IMR-90 (cell line): Measurements from ENCODE around the gene NT5C. TPM values are rescaled to one million over a fixed set of nuclear protein-coding genes. Genes with fewer than 3 reads are reported as not detected.

Experiments used
- ATAC-seq: fragments of 200-7000 bp; cut with Tn5 transposase; 2 replicates; pipeline ENCODE4 v1.9.1; 2020; ENCODE audit warnings: low read depth, mild to moderate bottlenecking, moderate library complexity
- BruUV-seq: library from RNA; stranded (reverse); fragments of 400-500 nt; replicated peaks from 2 replicates; lab custom pipeline; 2021; lab: Mats Ljungman, UMichigan
- CTCF ChIA-PET: fragments of 300-600 bp; formaldehyde crosslinking; extraction: SDS; loops from one replicate; lab custom pipeline; 2021; ENCODE audit warnings: antibody characterized with exemption; lab: Yijun Ruan, JAX
- POLR2A ChIA-PET: fragments of 300-600 bp; sonication (Branson Sonifier 250); formaldehyde crosslinking; loops from one replicate; lab custom pipeline; 2022; ENCODE audit warnings: antibody characterized with exemption; ENCODE audit not compliant: unreplicated experiment; lab: Charles Lee
- DNase-seq: peaks from one replicate; pipeline ENCODE4 v3.0.0; 2013
- H2AFZ ChIP-seq: replicated peaks from 2 replicates; pipeline ENCODE3; 2013; ENCODE audit warnings: low read length, mild to moderate bottlenecking; ENCODE audit not compliant: poor library complexity
- H2AK5ac ChIP-seq: 2 replicates; pipeline ENCODE4 v1.6.1; 2013; ENCODE audit warnings: low read depth, low read length, inconsistent platforms
- H2AK9ac ChIP-seq: replicated peaks from 2 replicates; pipeline ENCODE3; 2013; ENCODE audit warnings: mild to moderate bottlenecking, low read depth, low read length, moderate library complexity; ENCODE audit not compliant: poor library complexity
- H2BK120ac ChIP-seq: 2 replicates; pipeline ENCODE4 v1.6.1; 2013; ENCODE audit warnings: low read depth, low read length, inconsistent platforms
- H2BK15ac ChIP-seq: 3 replicates; pipeline ENCODE4 v1.6.1; 2013; ENCODE audit warnings: low read depth, low read length, inconsistent platforms
- H2BK20ac ChIP-seq: 2 replicates; pipeline ENCODE4 v1.6.1; 2013; ENCODE audit warnings: low read depth, mild to moderate bottlenecking, inconsistent platforms, low read length, moderate library complexity
- H2BK5ac ChIP-seq: 2 replicates; pipeline ENCODE4 v1.6.1; 2013; ENCODE audit warnings: mild to moderate bottlenecking, low read depth, low read length, inconsistent platforms; ENCODE audit not compliant: poor library complexity, severe bottlenecking
- H3K14ac ChIP-seq: replicated peaks from 2 replicates; pipeline ENCODE4 v1.6.1; 2013; ENCODE audit warnings: low read depth, low read length, inconsistent platforms
- H3K18ac ChIP-seq: 2 replicates; pipeline ENCODE4 v1.6.1; 2013; ENCODE audit warnings: low read depth, low read length, control low read depth
- H3K23ac ChIP-seq: 2 replicates; pipeline ENCODE4 v1.6.1; 2013; ENCODE audit warnings: low read depth, low read length, inconsistent platforms
- H3K27ac ChIP-seq: 2 replicates; pipeline ENCODE4 v1.5.1; 2013; ENCODE audit warnings: mild to moderate bottlenecking, control low read depth, low read length; ENCODE audit not compliant: insufficient read depth
- H3K27me3 ChIP-seq: 2 replicates; pipeline ENCODE4 v1.6.1; 2013; ENCODE audit warnings: low read length; ENCODE audit not compliant: control insufficient read depth, insufficient read depth
- H3K36me3 ChIP-seq: 2 replicates; pipeline ENCODE4 v1.6.1; 2013; ENCODE audit warnings: low read length, mixed read lengths; ENCODE audit not compliant: control insufficient read depth, insufficient read depth
- H3K4ac ChIP-seq: 2 replicates; pipeline ENCODE4 v1.6.1; 2013; ENCODE audit warnings: low read depth, low read length, inconsistent platforms
- H3K4me1 ChIP-seq: 2 replicates; pipeline ENCODE4 v1.6.1; 2013; ENCODE audit warnings: low read length, mixed read lengths; ENCODE audit not compliant: control insufficient read depth, insufficient read depth
- H3K4me2 ChIP-seq: 2 replicates; pipeline ENCODE4 v1.6.1; 2013; ENCODE audit warnings: low read depth, mild to moderate bottlenecking, control low read depth, low read length, moderate library complexity
- H3K4me3 ChIP-seq: 2 replicates; pipeline ENCODE4 v1.5.1; 2013; ENCODE audit warnings: low read depth, mild to moderate bottlenecking, control low read depth, low read length, moderate library complexity; ENCODE audit not compliant: insufficient read depth
- H3K56ac ChIP-seq: 2 replicates; pipeline ENCODE4 v1.6.1; 2013; ENCODE audit warnings: low read length, inconsistent platforms; ENCODE audit not compliant: insufficient read depth; ENCODE audit errors: extremely low read depth
- H3K79me1 ChIP-seq, 2 experiments: 2 replicates each; pipeline ENCODE4 v1.6.1; 2013; ENCODE audit warnings: low read length in 2 of 2, inconsistent platforms in 1 of 2, low read depth in 1 of 2
- H3K9ac ChIP-seq: 2 replicates; pipeline ENCODE4 v1.6.1; 2013; ENCODE audit warnings: low read depth, low read length, control low read depth
- H3K9me1 ChIP-seq: 2 replicates; pipeline ENCODE4 v1.6.1; 2013; ENCODE audit warnings: low read length, inconsistent platforms; ENCODE audit not compliant: insufficient read depth
- H3K9me3 ChIP-seq: 2 replicates; pipeline ENCODE4 v1.6.1; 2013; ENCODE audit warnings: low read length; ENCODE audit not compliant: control insufficient read depth, insufficient read depth
- H4K20me1 ChIP-seq: 2 replicates; pipeline ENCODE4 v1.6.1; 2013; ENCODE audit warnings: low read length, inconsistent platforms; ENCODE audit not compliant: insufficient read depth
- H4K5ac ChIP-seq: 2 replicates; pipeline ENCODE4 v1.6.1; 2013; ENCODE audit warnings: mild to moderate bottlenecking, low read depth, low read length, control low read depth
- H4K8ac ChIP-seq, 2 experiments: 2 replicates each; pipeline ENCODE4 v1.6.1; 2013; ENCODE audit warnings: low read depth in 2 of 2, low read length in 2 of 2, control low read depth in 1 of 2, inconsistent platforms in 1 of 2
- H4K91ac ChIP-seq: 2 replicates; pipeline ENCODE4 v1.6.1; 2013; ENCODE audit warnings: low read depth, low read length, inconsistent platforms; ENCODE audit not compliant: insufficient read depth
- BHLHE40 ChIP-seq: fragments of 150-350 bp; IDR thresholded peaks from 2 replicates; pipeline ENCODE4 v1.6.1; 2016; ENCODE audit warnings: mild to moderate bottlenecking, low read depth, low read length
- CEBPB ChIP-seq: IDR thresholded peaks from 2 replicates; pipeline ENCODE4 v1.6.1; 2012; ENCODE audit warnings: low read depth, low read length, improper control_type of control experiment
- CHD1 ChIP-seq: IDR thresholded peaks from 2 replicates; pipeline ENCODE4 v1.6.1; 2012; ENCODE audit warnings: low read depth, low read length, improper control_type of control experiment
- FOS ChIP-seq: fragments of 150-350 bp; IDR thresholded peaks from 2 replicates; pipeline ENCODE4 v1.6.1; 2016; ENCODE audit warnings: low read depth, low read length
- MAFK ChIP-seq: IDR thresholded peaks from 2 replicates; pipeline ENCODE4 v1.6.1; 2012; ENCODE audit warnings: low read depth, low read length, improper control_type of control experiment
- MAZ ChIP-seq: IDR thresholded peaks from 2 replicates; pipeline ENCODE4 v1.6.1; 2012; ENCODE audit warnings: low read depth, mild to moderate bottlenecking, low read length, improper control_type of control experiment, moderate library complexity, borderline replicate concordance
- MXI1 ChIP-seq: IDR thresholded peaks from 2 replicates; pipeline ENCODE4 v1.6.1; 2012; ENCODE audit warnings: low read depth, mild to moderate bottlenecking, low read length, moderate library complexity, borderline replicate concordance
- NFE2L2 ChIP-seq: fragments of 150-350 bp; IDR thresholded peaks from 2 replicates; pipeline ENCODE4 v1.6.1; 2016; ENCODE audit warnings: low read depth, mild to moderate bottlenecking, low read length
- POLR2A ChIP-seq: IDR thresholded peaks from 2 replicates; pipeline ENCODE4 v1.6.1; 2012; ENCODE audit warnings: mild to moderate bottlenecking, low read depth, low read length
- RAD21 ChIP-seq: IDR thresholded peaks from 2 replicates; pipeline ENCODE4 v1.6.1; 2012; ENCODE audit warnings: low read length, improper control_type of control experiment
- RCOR1 ChIP-seq: IDR thresholded peaks from 2 replicates; pipeline ENCODE4 v1.6.1; 2012; ENCODE audit warnings: mild to moderate bottlenecking, low read length, improper control_type of control experiment; ENCODE audit not compliant: insufficient replicate concordance
- RFX5 ChIP-seq: IDR thresholded peaks from 2 replicates; pipeline ENCODE4 v1.8.0; 2012; ENCODE audit warnings: low read depth, mild to moderate bottlenecking, low read length, moderate library complexity
- USF2 ChIP-seq: fragments of 150-350 bp; IDR thresholded peaks from 2 replicates; pipeline ENCODE4 v1.6.1; 2017; ENCODE audit warnings: mild to moderate bottlenecking, antibody characterized with exemption, low read length, low read depth
- WGBS, 2 experiments: methylation state at CpG; one replicate each; pipeline versions ENCODE4 v1.1.5 to v1.1.7; 2013; ENCODE audit warnings: missing lambda C conversion rate in 2 of 2; ENCODE audit not compliant: insufficient read length in 1 of 2; ENCODE audit errors: extremely low coverage in 2 of 2; 5-methylcytosine and 5-hydroxymethylcytosine counted together
- dilution Hi-C: fragments of 300-500 bp; cut with HindIII; formaldehyde crosslinking; loops from one replicate; pipeline ENCODE4 v1.14.3; 2018; ENCODE audit warnings: low sequenced_read_pairs; ENCODE audit not compliant: unreplicated experiment
- in situ Hi-C: fragments of 300-500 bp; cut with MboI; formaldehyde crosslinking; loops from 3 replicates; pipeline ENCODE4 v1.14.3; 2019; ENCODE audit warnings: low sequenced_read_pairs, inconsistent platforms, mixed read lengths
- intact Hi-C: fragments of 100-400 bp; cut with micrococcal nuclease; formaldehyde crosslinking; loops from 2 replicates; pipeline ENCODE4 v1.10.0; 2022
- polyA plus RNA-seq, 3 experiments: library from polyadenylated mRNA; depleted of rRNA; stranded (reverse); fragments of >200 nt; gene quantifications; 2 replicates each; pipeline ENCODE4 v1.2.3, GENCODE V29; 2012; ENCODE audit warnings: low replicate concordance in 1 of 3
- total RNA-seq: library from RNA; depleted of rRNA; stranded (reverse); fragments of >200 nt; gene quantifications from 2 replicates; pipeline ENCODE4 v1.2.3, GENCODE V29; 2012
- TF ChIP-seq, protein P1 (sequence below): fragments of 150-350 bp; IDR thresholded peaks from 2 replicates; pipeline ENCODE4 v1.6.1; 2016; ENCODE audit warnings: low read depth, mild to moderate bottlenecking, low read length, moderate library complexity, borderline replicate concordance
- TF ChIP-seq, protein P2 (sequence below): conservative IDR thresholded peaks from 2 replicates; pipeline ENCODE4 v1.5.1; 2012; ENCODE audit warnings: mild to moderate bottlenecking, low read depth, low read length, improper control_type of control experiment

NT5C gene
- total and polyA plus RNA-seq, 2 of the 4 experiments (the other 2 are of a cell fraction): 24.0 to 44.6 TPM

- Histone ChIP-seq H3K9ac (no peak overlapping the region), H3K9me3 (no peaks in the 10 kb centered on the region), H2AK9ac (peak overlapping the region; percentile 44), H3K79me1 (peaks cover 11 to 69% of the 10 kb centered on the region in 2 experiments), H4K91ac (no peak overlapping the region), H3K18ac (no peak overlapping the region), H4K8ac (no peak overlapping the region), H3K14ac (no peak overlapping the region), H2BK120ac (no peak overlapping the region), H3K56ac (no peak overlapping the region), H2AK5ac (no peak overlapping the region), H3K27me3 (no peaks in the 10 kb centered on the region), H3K36me3 (peaks cover 15% of the 10 kb centered on the region), H4K20me1 (peaks cover 12% of the 10 kb centered on the region), H3K4ac (no peak overlapping the region), H3K4me3 (no peak overlapping the region), H3K9me1 (peaks cover 27% of the 10 kb centered on the region), H3K4me2 (no peak overlapping the region), H3K4me1 (peaks cover 2% of the 10 kb centered on the region; the same call in 1 of the 2 replicates), H3K23ac (no peak overlapping the region), H3K27ac (no peak overlapping the region), H2BK20ac (no peak overlapping the region), H4K5ac (no peak overlapping the region), H2BK5ac (no peak overlapping the region), H2BK15ac (no peak overlapping the region), H2AFZ (no peak overlapping the region)
- ATAC-seq (no peak), DNase-seq (no peak)
- dilution Hi-C loops: no loop called here
- intact Hi-C loops: no loop called here
- POLR2A ChIA-PET: no interaction called here
- in situ Hi-C loops: no loop called here
- CTCF ChIA-PET: interaction anchor here (0.9 to 1.1 kb wide), 2 partner anchors 13 to 69 kb away, joined by 3 to 11 read pairs; no protein-coding TSS in a partner anchor
- 94% methylated on average over 14 of the region's 33 CpGs; no CpG with 5 or more reads in 1 of the 2 experiments for WGBS, 2 experiments
- no TSS peak for BruUV-seq
- TF ChIP-seq BHLHE40 (no peak), USF2 (no peak), NFE2L2 (no peak), MAZ (no peak), POLR2A (no peak), RCOR1 (no peak), MAFK (no peak), RAD21 (no peak), CEBPB (no peak), CHD1 (no peak), MXI1 (no peak), FOS (no peak), RFX5 (no peak)
- TF ChIP-seq, protein P1, sequence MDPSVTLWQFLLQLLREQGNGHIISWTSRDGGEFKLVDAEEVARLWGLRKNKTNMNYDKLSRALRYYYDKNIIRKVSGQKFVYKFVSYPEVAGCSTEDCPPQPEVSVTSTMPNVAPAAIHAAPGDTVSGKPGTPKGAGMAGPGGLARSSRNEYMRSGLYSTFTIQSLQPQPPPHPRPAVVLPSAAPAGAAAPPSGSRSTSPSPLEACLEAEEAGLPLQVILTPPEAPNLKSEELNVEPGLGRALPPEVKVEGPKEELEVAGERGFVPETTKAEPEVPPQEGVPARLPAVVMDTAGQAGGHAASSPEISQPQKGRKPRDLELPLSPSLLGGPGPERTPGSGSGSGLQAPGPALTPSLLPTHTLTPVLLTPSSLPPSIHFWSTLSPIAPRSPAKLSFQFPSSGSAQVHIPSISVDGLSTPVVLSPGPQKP: no peak
- TF ChIP-seq, protein P2, sequence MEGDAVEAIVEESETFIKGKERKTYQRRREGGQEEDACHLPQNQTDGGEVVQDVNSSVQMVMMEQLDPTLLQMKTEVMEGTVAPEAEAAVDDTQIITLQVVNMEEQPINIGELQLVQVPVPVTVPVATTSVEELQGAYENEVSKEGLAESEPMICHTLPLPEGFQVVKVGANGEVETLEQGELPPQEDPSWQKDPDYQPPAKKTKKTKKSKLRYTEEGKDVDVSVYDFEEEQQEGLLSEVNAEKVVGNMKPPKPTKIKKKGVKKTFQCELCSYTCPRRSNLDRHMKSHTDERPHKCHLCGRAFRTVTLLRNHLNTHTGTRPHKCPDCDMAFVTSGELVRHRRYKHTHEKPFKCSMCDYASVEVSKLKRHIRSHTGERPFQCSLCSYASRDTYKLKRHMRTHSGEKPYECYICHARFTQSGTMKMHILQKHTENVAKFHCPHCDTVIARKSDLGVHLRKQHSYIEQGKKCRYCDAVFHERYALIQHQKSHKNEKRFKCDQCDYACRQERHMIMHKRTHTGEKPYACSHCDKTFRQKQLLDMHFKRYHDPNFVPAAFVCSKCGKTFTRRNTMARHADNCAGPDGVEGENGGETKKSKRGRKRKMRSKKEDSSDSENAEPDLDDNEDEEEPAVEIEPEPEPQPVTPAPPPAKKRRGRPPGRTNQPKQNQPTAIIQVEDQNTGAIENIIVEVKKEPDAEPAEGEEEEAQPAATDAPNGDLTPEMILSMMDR: no peak
These were observed 2.6 kb downstream of the NT5C start for GRCh38 chr17:75128694-75129505.
